Uterus (tissue), 4 donors: ENCODE measurements around the gene NTN4. TPM values are rescaled to one million over a fixed set of nuclear protein-coding genes. Genes with fewer than 3 reads are reported as not detected.
A peak's percentile ranks its signal among the peaks of the same experiment; 100 is the strongest.

Experiments used
- DNase-seq, 2 donors: peaks; one replicate each; pipeline ENCODE4 v3.0.0-alpha.2; 2019 to 2020
- H3K27ac ChIP-seq, 2 donors: fragments of 200-600 bp; sonication (generic); 1 replicate in 1 of 2; 2 replicates in 1 of 2; pipeline ENCODE4 v1.5.1; 2016 to 2018
- H3K27me3 ChIP-seq, 2 donors: fragments of 200-600 bp; sonication (generic); one replicate each; pipeline ENCODE4 v1.5.1; 2018 to 2019; ENCODE audit warnings: control low read depth in 1 of 2
- H3K36me3 ChIP-seq, 2 donors: fragments of 200-600 bp; sonication (generic); one replicate each; pipeline ENCODE4 v1.5.1; 2019; ENCODE audit warnings: control low read depth in 1 of 2
- H3K4me1 ChIP-seq, 2 donors: fragments of 200-600 bp; sonication (generic); one replicate each; pipeline ENCODE4 v1.5.1; 2018 to 2019; ENCODE audit warnings: control low read depth in 1 of 2
- H3K4me3 ChIP-seq, 2 donors: fragments of 200-600 bp; sonication (generic); 1 replicate in 1 of 2; 2 replicates in 1 of 2; pipeline ENCODE4 v1.5.1; 2018 to 2019; ENCODE audit warnings: mild to moderate bottlenecking in 1 of 2
- H3K9me3 ChIP-seq, 2 donors: fragments of 200-600 bp; sonication (generic); one replicate each; pipeline ENCODE4 v1.5.1; 2019; ENCODE audit warnings: control low read depth in 1 of 2
- CTCF ChIP-seq, 4 experiments: fragments of 200-600 bp in 2 of 4; fragments of 450-650 bp in 2 of 4; sonication (generic) in 2 of 4; IDR thresholded peaks; one replicate each; pipeline ENCODE4 v1.5.1; 2016 to 2019; ENCODE audit warnings: antibody characterized with exemption in 4 of 4, mild to moderate bottlenecking in 2 of 4, moderate library complexity in 1 of 4
- POLR2A ChIP-seq, 2 donors: fragments of 450-650 bp; IDR thresholded peaks; one replicate each; pipeline ENCODE4 v1.6.1; 2016; ENCODE audit warnings: antibody characterized with exemption in 2 of 2, mild to moderate bottlenecking in 1 of 2, moderate library complexity in 1 of 2
- intact Hi-C: fragments of 100-400 bp; cut with DNase I; formaldehyde crosslinking; loops from one replicate; pipeline ENCODE4 v1.15.1; 2023; ENCODE audit warnings: low total_unique reads
- total RNA-seq, 4 donors: library from RNA; depleted of rRNA in 3 of 4; stranded (reverse); fragments of >200 nt in 3 of 4; gene quantifications; one replicate each; pipeline versions ENCODE4 v1.1.0 to v1.2.4, GENCODE V29; 2014 to 2023
- donor health status: DM: yes; HTN: yes; CAD: no.

The NTN4 gene
- total RNA-seq, 4 donors from 2014 or later = 16.6 to 86.8 (median 28.2) TPM

GRCh38 chr12:95796225-95796981 lies 5.8 kb upstream of the NTN4 start:
- Histone ChIP-seq H3K4me1 (no peaks in the 10 kb centered on the region), H3K36me3 (no peaks in the 10 kb centered on the region), H3K27ac (no peak overlapping the region), H3K9me3 (no peaks in the 10 kb centered on the region), H3K27me3 (no peaks in the 10 kb centered on the region), H3K4me3 (no peak overlapping the region)
- no peak for DNase-seq
- TF ChIP-seq CTCF (IDR thresholded peaks at IDR 0.05) (no peak), POLR2A (IDR thresholded peaks at IDR 0.05) (no peak)
- intact Hi-C loops = no loop called here

DNA sequence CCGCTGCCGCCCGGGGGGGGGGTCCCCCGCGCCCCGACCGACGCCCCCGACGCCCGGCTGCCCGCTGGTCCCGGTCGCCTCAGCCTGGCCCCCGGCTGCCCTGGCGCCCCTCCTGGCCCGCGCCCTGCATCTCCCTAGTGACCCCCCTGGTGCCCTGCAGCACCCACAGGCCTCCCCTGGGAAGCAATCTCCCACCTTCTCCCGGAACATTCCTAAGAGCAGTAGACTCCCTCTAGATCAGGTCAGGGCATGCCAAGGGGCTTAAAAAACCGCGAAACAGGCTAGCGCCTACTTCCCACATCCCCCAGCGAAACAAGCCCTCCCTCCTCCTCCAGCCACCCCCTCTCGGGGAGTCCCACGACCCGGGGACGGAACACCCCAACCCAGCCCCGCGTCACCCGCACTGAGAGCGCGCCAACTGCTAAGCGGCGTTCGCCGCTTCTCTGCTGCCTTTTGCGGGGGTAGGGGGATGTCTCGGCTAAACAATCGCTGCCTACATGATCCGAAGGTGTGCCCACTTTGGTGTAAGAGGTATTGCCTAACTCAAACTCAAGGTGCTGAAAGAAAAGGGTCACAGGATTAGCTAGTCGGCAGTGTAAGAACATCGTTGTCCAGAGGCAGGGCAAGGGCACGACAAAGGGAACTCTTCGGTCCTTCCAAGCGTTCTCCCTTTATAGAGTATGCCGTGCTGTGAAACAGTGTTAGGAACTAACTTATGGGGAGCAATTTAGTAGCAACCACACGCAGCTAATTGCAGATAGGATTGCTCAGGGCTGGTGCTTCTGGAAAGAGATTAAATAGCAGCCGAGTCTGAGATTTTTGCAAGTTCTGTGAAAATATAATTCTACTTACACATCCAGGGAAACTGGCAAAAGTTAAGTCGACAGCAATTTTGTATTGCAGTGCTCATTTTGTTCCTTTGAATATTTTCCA lies 619 bp upstream of the NTN4 start:
- DNase-seq = peak in 1 of 2 donors; percentile 24
- Histone ChIP-seq H3K27ac (peak overlapping the region; percentile 55 to 72), H3K27me3 (no peaks in the 10 kb centered on the region), H3K36me3 (no peaks in the 10 kb centered on the region), H3K4me1 (peaks cover 0 to 4% of the 10 kb centered on the region in 2 donors), H3K4me3 (peak overlapping the region; percentile 49 to 69), H3K9me3 (no peaks in the 10 kb centered on the region)
- intact Hi-C loops = no loop called here
- TF ChIP-seq POLR2A (IDR thresholded peaks at IDR 0.05) (peak in 1 of 2 donors; percentile 39), CTCF (IDR thresholded peaks at IDR 0.05) (no peak)

DNA sequence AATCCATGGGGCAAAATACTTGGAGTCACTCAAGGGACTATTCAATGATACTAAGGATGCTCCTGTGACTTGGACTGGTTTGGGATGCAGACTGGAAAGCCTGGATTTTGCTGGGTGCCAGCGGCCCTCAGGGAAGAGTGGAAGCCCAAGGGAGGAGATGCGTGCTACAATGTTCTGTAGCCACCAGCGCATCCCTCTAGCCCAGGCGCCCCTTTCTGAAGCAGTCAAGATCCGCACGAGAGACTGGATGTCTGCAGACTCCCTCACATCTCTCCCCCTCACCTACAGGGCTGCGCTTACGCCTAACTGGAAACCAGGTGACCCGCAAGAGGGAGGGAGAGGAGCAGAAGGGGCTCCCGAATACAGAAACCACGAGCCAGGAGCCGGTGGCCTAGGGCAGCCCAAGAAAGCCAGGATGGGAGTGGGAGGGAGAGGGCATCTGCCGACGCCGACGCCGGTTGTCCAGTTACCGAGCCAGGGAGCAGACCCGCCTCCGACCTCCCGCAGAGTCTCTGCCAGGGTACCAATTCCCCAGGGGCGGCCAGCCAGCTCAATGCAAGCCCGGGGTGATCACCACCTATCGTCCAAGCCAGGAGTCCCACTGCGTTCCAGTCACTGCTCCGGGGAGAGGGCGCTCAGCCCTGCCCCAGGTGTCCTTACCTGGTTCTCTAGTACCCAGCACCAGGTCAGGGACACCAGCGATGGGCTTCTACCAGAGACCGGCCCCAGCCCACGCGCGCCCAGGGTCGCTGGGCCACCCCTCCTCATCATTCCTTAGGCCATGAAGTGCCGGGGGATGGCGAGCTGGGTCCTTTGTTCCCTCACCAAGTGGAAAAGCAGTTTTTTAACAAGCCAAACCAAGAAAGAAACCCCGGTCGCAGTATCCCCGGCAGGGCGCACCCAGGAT lies 1.2 kb downstream of the NTN4 start:
- H3K27me3 ChIP-seq = no peaks in the 10 kb centered on the region
- peak overlapping the region; percentile 55 to 72 for H3K27ac ChIP-seq
- H3K9me3 ChIP-seq = no peaks in the 10 kb centered on the region
- H3K36me3 ChIP-seq = no peaks in the 10 kb centered on the region
- H3K4me1 ChIP-seq = peaks cover 0 to 4% of the 10 kb centered on the region in 2 donors
- TF ChIP-seq POLR2A (IDR thresholded peaks at IDR 0.05) = no peak
- no peak for TF ChIP-seq CTCF (IDR thresholded peaks at IDR 0.05)
- DNase-seq = peak in 1 of 2 donors; percentile 16
- intact Hi-C loops = no loop called here
- H3K4me3 ChIP-seq = peak overlapping the region; percentile 49 to 69

DNA sequence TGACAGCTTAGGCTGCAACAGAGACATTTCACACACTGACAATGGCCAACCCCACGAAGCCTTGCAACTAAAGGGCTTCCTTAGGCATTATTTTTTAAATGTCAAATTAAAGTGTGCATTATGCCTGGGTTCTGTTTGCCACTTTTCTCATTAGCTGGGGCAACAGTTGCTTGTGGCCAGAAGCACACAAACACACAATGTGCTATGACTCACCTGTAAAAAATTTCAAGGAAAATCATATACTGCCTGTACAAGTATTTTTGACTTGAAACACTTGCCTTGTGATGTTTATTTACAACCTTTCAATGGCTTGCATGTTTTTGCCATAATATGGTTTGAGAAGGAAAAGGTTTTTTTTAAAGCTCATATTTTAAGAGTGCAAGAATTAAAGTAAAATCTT lies 1.9 kb downstream of the NTN4 start:
- H3K4me3 ChIP-seq = peak overlapping the region in 1 of 2 donors; percentile 69
- DNase-seq = no peak
- TF ChIP-seq CTCF (IDR thresholded peaks at IDR 0.05) (no peak), POLR2A (IDR thresholded peaks at IDR 0.05) (no peak)
- intact Hi-C loops = no loop called here
- no peaks in the 10 kb centered on the region for H3K27me3 ChIP-seq
- H3K27ac ChIP-seq = no peak overlapping the region
- H3K9me3 ChIP-seq = no peaks in the 10 kb centered on the region
- no peaks in the 10 kb centered on the region for H3K36me3 ChIP-seq
- peaks cover 0 to 4% of the 10 kb centered on the region in 2 donors for H3K4me1 ChIP-seq
